GM12801 (cell line): ENCODE measurements around the gene SLC6A3.

Experiments used
- TF ChIP-seq, protein P1 (sequence below): IDR thresholded peaks from one replicate; pipeline ENCODE4 v1.5.1; 2011; ENCODE audit warnings: control low read depth; ENCODE audit not compliant: insufficient read length; ENCODE audit errors: extremely low read depth

Gene SLC6A3

DNA sequence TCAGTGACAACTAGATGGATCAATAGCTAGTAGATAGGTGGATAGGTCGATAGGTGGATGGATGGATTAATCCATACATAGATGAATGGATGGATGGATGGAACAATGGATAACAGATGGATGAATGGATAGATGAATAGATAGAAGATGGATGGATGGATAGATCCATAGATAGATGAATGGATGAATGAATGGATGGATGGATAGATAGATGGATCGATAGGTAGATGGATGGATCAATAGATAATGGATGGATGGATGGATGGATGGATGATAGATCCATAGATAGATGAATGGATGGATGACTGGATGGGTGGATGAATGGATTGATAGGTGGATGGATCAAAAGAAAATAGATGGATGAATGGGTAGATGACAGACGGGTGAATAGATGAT lies 5.1 kb downstream of the SLC6A3 start:
- TF ChIP-seq, protein P1, sequence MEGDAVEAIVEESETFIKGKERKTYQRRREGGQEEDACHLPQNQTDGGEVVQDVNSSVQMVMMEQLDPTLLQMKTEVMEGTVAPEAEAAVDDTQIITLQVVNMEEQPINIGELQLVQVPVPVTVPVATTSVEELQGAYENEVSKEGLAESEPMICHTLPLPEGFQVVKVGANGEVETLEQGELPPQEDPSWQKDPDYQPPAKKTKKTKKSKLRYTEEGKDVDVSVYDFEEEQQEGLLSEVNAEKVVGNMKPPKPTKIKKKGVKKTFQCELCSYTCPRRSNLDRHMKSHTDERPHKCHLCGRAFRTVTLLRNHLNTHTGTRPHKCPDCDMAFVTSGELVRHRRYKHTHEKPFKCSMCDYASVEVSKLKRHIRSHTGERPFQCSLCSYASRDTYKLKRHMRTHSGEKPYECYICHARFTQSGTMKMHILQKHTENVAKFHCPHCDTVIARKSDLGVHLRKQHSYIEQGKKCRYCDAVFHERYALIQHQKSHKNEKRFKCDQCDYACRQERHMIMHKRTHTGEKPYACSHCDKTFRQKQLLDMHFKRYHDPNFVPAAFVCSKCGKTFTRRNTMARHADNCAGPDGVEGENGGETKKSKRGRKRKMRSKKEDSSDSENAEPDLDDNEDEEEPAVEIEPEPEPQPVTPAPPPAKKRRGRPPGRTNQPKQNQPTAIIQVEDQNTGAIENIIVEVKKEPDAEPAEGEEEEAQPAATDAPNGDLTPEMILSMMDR, result no peak

GRCh38 chr5:1439388-1440097 lies 5.7 kb downstream of the SLC6A3 start:
- TF ChIP-seq, protein P1, result no peak

GRCh38 chr5:1438871-1439270 lies 6.4 kb downstream of the SLC6A3 start:
- TF ChIP-seq, protein P1, result no peak

DNA sequence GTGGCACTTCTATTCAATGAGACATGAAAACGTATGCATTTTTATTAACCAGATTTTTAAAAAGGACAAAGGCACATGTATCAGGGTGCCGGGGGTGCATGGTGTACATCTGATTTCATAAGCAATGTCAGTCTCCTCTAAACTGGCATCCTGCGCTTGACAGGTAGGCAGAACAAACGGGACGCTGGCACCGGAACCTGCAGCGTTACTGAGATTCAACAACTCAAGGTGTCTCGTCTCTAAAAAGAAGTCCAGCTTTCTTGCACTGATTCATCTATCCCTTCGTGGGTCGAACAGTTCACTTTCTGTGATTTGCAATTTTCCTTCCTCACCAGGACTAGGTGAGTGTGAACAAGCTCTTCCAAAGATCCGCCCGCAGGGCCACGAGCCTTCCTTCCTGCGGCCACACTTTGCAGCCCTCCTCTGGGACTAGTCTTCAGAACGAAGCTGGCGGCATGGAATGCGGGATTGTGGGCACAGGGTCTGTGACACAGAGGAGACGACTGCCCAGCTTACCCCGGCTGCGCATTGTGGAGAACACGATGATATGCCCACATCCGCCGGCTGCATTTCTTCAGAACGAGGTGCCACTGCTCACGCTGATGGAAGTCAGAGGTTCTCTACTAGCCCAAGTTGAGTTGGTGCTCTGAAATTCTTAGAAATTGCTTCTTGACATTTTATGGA lies 7.2 kb downstream of the SLC6A3 start:
- TF ChIP-seq, protein P1, result no peak

DNA sequence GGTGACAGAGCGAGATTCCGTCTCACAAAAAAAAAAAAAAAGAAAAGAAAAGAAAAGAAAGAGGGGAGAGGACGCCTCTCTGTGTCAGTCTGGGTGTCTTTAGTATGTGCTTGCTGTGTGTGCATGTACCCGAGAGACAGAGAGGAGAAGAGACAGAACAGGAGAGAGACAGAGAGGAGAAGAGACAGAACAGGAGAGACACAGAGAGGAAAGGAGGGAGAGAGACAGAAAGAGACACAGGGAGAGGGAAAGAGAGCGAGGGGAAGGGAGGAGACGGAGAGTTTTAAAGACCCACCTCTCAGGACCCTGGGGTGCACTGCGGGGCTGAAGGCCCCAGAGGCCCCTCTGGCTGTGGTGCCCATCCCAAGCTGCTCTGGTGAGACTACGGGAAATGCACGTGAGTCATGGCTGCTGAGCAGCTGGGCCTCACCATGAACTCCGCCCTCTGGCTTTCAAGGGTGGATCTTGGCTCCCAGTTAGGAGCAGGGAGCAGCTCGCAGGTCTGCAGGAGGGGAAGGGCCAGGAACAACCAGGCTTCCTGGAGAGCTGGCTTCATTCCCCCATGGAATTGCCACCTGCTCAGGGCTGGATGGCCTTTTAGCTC lies 7.9 kb downstream of the SLC6A3 start:
- TF ChIP-seq, protein P1, result no peak

GRCh38 chr5:1436681-1437080 lies 8.6 kb downstream of the SLC6A3 start:
- TF ChIP-seq, protein P1, result no peak

- TF ChIP-seq, protein P1, result no peak
Measured at GRCh38 chr5:1436036-1436435, 9.2 kb downstream of the SLC6A3 start.
